Fibroblast of lung (primary cell): Measurements from ENCODE around the gene MARVELD3. TPM values are rescaled to one million over a fixed set of nuclear protein-coding genes. Genes with fewer than 3 reads are reported as not detected.
"Not testable (repeated sequence)": the region's sequence is repeated elsewhere in the genome, so short reads cannot be mapped to it uniquely, and the experiment has no call there.

Experiments used
- DNase-seq, 2 donors: peaks; one replicate each; pipeline versions ENCODE4 v3.0.0 to v3.0.0-alpha.2; 2010; ENCODE audit warnings: low read depth in 2 of 2
- H2AFZ ChIP-seq: 2 replicates; pipeline ENCODE4 v1.5.1; 2012; ENCODE audit warnings: low read length, control low read depth, inconsistent platforms
- H3K27ac ChIP-seq: 2 replicates; pipeline ENCODE4 v1.5.1; 2011; ENCODE audit warnings: low read length, control low read depth; ENCODE audit not compliant: insufficient read depth
- H3K27me3 ChIP-seq: 2 replicates; pipeline ENCODE4 v1.5.1; 2011; ENCODE audit warnings: mild to moderate bottlenecking, low read length; ENCODE audit not compliant: control insufficient read depth, insufficient read depth
- H3K36me3 ChIP-seq: 2 replicates; pipeline ENCODE4 v1.5.1; 2011; ENCODE audit warnings: low read length; ENCODE audit not compliant: control insufficient read depth, insufficient read depth
- H3K4me1 ChIP-seq: 2 replicates; pipeline ENCODE4 v1.5.1; 2011; ENCODE audit warnings: low read length; ENCODE audit not compliant: control insufficient read depth, insufficient read depth; ENCODE audit errors: extremely low read depth
- H3K4me2 ChIP-seq: 2 replicates; pipeline ENCODE4 v1.5.1; 2011; ENCODE audit warnings: low read length, control low read depth; ENCODE audit not compliant: insufficient read depth; ENCODE audit errors: extremely low read depth
- H3K4me3 ChIP-seq, 4 experiments: fragments of 200-600 bp in 1 of 4; sonication (generic) in 1 of 4; replicated peaks in 1 of 4; 2 replicates each; pipeline ENCODE4 v1.5.1; 2011 to 2016; ENCODE audit warnings: low read length in 4 of 4, low read depth in 3 of 4, mild to moderate bottlenecking in 3 of 4, control low read depth in 2 of 4, inconsistent platforms in 1 of 4, mixed read lengths in 1 of 4; ENCODE audit not compliant: insufficient read depth in 1 of 4; ENCODE audit errors: control extremely low read depth in 1 of 4
- H3K79me2 ChIP-seq: 2 replicates; pipeline ENCODE4 v1.5.1; 2012; ENCODE audit warnings: mild to moderate bottlenecking, low read length, inconsistent platforms; ENCODE audit not compliant: control insufficient read depth, insufficient read depth
- H3K9ac ChIP-seq: 2 replicates; pipeline ENCODE4 v1.5.1; 2011; ENCODE audit warnings: mild to moderate bottlenecking, low read length, control low read depth; ENCODE audit not compliant: insufficient read depth
- H3K9me3 ChIP-seq: 2 replicates; pipeline ENCODE4 v1.5.1; 2012; ENCODE audit warnings: low read depth, low read length; ENCODE audit not compliant: control insufficient read depth, insufficient read depth
- H4K20me1 ChIP-seq: 2 replicates; pipeline ENCODE4 v1.5.1; 2011; ENCODE audit warnings: low read length; ENCODE audit not compliant: control insufficient read depth, insufficient read depth; ENCODE audit errors: extremely low read depth
- CTCF ChIP-seq, 2 donors: IDR thresholded peaks in 1 of 2; conservative IDR thresholded peaks in 1 of 2; 1 replicate in 1 of 2; 2 replicates in 1 of 2; pipeline ENCODE4 v1.5.1; 2011 to 2012; ENCODE audit warnings: low read length in 2 of 2, control low read depth in 1 of 2, inconsistent platforms in 1 of 2, low read depth in 1 of 2, mild to moderate bottlenecking in 1 of 2
- EZH2 ChIP-seq: IDR thresholded peaks from 2 replicates; pipeline ENCODE4 v1.5.1; 2012; ENCODE audit warnings: low read length, control low read depth, mild to moderate bottlenecking; ENCODE audit errors: missing control alignments
- polyA plus RNA-seq, 2 donors: library from polyadenylated mRNA; depleted of rRNA in 1 of 2; stranded (reverse) in 1 of 2; unstranded in 1 of 2; fragments of >200 nt; gene quantifications; 2 replicates each; pipeline ENCODE4 v1.2.1, GENCODE V29; 2011 to 2012; ENCODE audit warnings: missing spikeins in 1 of 2
- total RNA-seq: library from RNA; depleted of rRNA; stranded (reverse); fragments of >200 nt; gene quantifications from 2 replicates; pipeline ENCODE4 v1.2.1, GENCODE V29; 2014

MARVELD3 gene
- total and polyA plus RNA-seq, 2 donors (not counting 1 experiment from before 2014, with no cell fraction given): not detected

GRCh38 chr16:71609066-71609465 lies 16.9 kb upstream of the MARVELD3 start:
- Histone ChIP-seq H3K36me3 (no peaks in the 10 kb centered on the region), H2AFZ (no peak overlapping the region), H4K20me1 (no peaks in the 10 kb centered on the region), H3K9me3 (no peaks in the 10 kb centered on the region), H3K27ac (no peak overlapping the region), H3K4me1 (no peaks in the 10 kb centered on the region), H3K79me2 (no peaks in the 10 kb centered on the region), H3K4me2 (no peak overlapping the region), H3K4me3 (no peak overlapping the region), H3K27me3 (no peaks in the 10 kb centered on the region), H3K9ac (no peak overlapping the region)
- DNase-seq: no peak
- TF ChIP-seq CTCF (conservative IDR thresholded peaks at IDR 0.05 in 1 of 2, IDR thresholded peaks at IDR 0.05 in 1 of 2; ENCODE audit: low read depth in 1 of 2, low read length in 2 of 2): no peak
- TF ChIP-seq EZH2: no peak

- no peaks in the 10 kb centered on the region for H4K20me1 ChIP-seq
- DNase-seq: no peak
- no peaks in the 10 kb centered on the region for H3K79me2 ChIP-seq
- H3K27me3 ChIP-seq: no peaks in the 10 kb centered on the region
- no peaks in the 10 kb centered on the region for H3K9me3 ChIP-seq
- H3K4me3 ChIP-seq: no peak overlapping the region
- no peaks in the 10 kb centered on the region for H3K36me3 ChIP-seq
- H3K4me1 ChIP-seq: no peaks in the 10 kb centered on the region
- no peak overlapping the region for H3K9ac ChIP-seq
- no peak overlapping the region for H2AFZ ChIP-seq
- no peak for TF ChIP-seq EZH2
- TF ChIP-seq CTCF (conservative IDR thresholded peaks at IDR 0.05 in 1 of 2, IDR thresholded peaks at IDR 0.05 in 1 of 2; ENCODE audit: low read depth in 1 of 2, low read length in 2 of 2): no peak
- no peak overlapping the region for H3K4me2 ChIP-seq
- no peak overlapping the region for H3K27ac ChIP-seq
These were observed 15.5 kb upstream of the MARVELD3 start for GRCh38 chr16:71610447-71610846.

DNA sequence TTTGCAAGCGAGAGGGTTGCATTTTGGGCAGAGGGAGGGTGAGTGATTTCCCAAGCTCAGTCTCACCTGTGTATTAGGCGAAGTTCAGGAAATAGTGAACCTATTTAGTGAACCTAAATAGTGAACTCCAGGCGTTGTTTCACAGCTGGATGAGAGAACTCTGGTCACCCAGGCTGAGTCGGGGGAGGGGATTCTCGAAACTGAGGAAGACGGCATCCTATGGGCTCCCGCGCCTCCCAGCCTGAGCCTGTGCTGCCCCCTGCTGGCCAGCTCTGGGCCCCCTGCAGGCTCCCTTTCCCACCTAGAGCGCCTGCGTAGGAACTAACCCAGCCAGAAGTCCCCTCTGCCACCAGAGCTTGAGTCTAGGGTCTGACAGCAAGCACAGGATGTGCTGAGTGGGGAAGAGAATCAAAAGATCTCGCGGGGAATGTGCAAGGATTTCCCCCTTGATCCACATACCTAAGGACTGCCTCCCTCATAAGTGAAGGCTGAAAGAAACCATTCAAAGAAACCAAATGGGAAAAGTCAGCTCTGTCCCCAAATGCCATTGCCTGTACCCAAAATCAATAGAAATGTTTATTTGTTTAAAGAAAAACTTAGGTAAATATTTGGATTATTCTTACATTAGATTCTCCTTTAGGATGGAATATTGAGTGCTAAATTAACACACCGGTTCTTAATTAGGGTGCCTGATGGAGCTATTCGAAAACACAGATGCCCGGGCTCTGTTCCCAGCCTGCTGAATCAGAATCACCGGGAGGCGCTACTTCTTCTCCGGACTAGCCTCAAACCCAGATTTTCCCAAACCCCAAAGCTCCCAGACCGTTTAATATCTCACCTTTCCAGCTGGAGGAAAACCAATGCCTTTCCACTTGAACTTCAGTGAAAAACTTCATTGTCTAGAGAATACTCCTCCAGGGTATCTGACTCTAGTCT lies 14.8 kb upstream of the MARVELD3 start:
- peak; percentile 39 to 43 for DNase-seq
- H3K4me2 ChIP-seq: no peak overlapping the region
- no peaks in the 10 kb centered on the region for H3K79me2 ChIP-seq
- H3K4me1 ChIP-seq: no peaks in the 10 kb centered on the region
- H3K36me3 ChIP-seq: no peaks in the 10 kb centered on the region
- no peaks in the 10 kb centered on the region for H3K9me3 ChIP-seq
- H3K9ac ChIP-seq: no peak overlapping the region
- H3K27ac ChIP-seq: no peak overlapping the region
- H3K4me3 ChIP-seq: peak overlapping the region in 1 of 4 experiments; percentile 6
- H3K27me3 ChIP-seq: no peaks in the 10 kb centered on the region
- TF ChIP-seq CTCF (conservative IDR thresholded peaks at IDR 0.05 in 1 of 2, IDR thresholded peaks at IDR 0.05 in 1 of 2; ENCODE audit: low read depth in 1 of 2, low read length in 2 of 2) (peak; percentile 58 to 90), EZH2 (no peak)
- H2AFZ ChIP-seq: no peak overlapping the region
- H4K20me1 ChIP-seq: no peaks in the 10 kb centered on the region

- H4K20me1 ChIP-seq, H2AFZ ChIP-seq, H3K36me3 ChIP-seq, H3K9me3 ChIP-seq, H3K4me1 ChIP-seq, H3K27me3 ChIP-seq, H3K79me2 ChIP-seq, DNase-seq, H3K4me2 ChIP-seq, H3K4me3 ChIP-seq, H3K9ac ChIP-seq, H3K27ac ChIP-seq: not testable (repeated sequence)
These were observed 11.0 kb upstream of the MARVELD3 start for GRCh38 chr16:71614956-71615355.
